Liver (tissue), 9 donors: ENCODE results near the gene VLDLR. TPM values are rescaled to one million over a fixed set of nuclear protein-coding genes. Genes with fewer than 3 reads are reported as not detected.

Source experiments
- DNase-seq: peaks from one replicate; pipeline ENCODE4 v3.0.0-alpha.2; 2017; ENCODE audit warnings: low spot score
- H3K27ac ChIP-seq, 2 donors: one replicate each; pipeline ENCODE4 v1.7.0; 2013; ENCODE audit warnings: inconsistent platforms in 2 of 2, low read length in 2 of 2, control low read depth in 1 of 2, low read depth in 1 of 2, mild to moderate bottlenecking in 1 of 2
- H3K27me3 ChIP-seq, 4 donors: one replicate each; pipeline versions ENCODE4 v1.6.1 to v1.7.0; 2013; ENCODE audit warnings: low read length in 3 of 4, inconsistent platforms in 1 of 4, mild to moderate bottlenecking in 1 of 4, moderate library complexity in 1 of 4; ENCODE audit not compliant: control insufficient read depth in 4 of 4, insufficient read depth in 4 of 4
- H3K36me3 ChIP-seq, 4 donors: one replicate each; pipeline versions ENCODE4 v1.6.1 to v1.7.0; 2013; ENCODE audit warnings: low read length in 3 of 4, mild to moderate bottlenecking in 3 of 4, low read depth in 1 of 4, moderate library complexity in 1 of 4; ENCODE audit not compliant: control insufficient read depth in 4 of 4, insufficient read depth in 3 of 4
- H3K4me1 ChIP-seq, 4 donors: one replicate each; pipeline versions ENCODE4 v1.6.1 to v1.7.0; 2013; ENCODE audit warnings: low read length in 3 of 4, mild to moderate bottlenecking in 3 of 4, moderate library complexity in 1 of 4; ENCODE audit not compliant: control insufficient read depth in 4 of 4, insufficient read depth in 4 of 4
- H3K4me3 ChIP-seq, 3 donors: one replicate each; pipeline versions ENCODE4 v1.6.1 to v1.7.0; 2013; ENCODE audit warnings: low read length in 3 of 3, control low read depth in 1 of 3, low read depth in 1 of 3, mild to moderate bottlenecking in 1 of 3
- H3K9ac ChIP-seq, 2 donors: one replicate each; pipeline ENCODE4 v1.7.0; 2013; ENCODE audit warnings: low read length in 2 of 2, mild to moderate bottlenecking in 2 of 2, moderate library complexity in 2 of 2, control low read depth in 1 of 2, low read depth in 1 of 2
- H3K9me3 ChIP-seq, 4 donors: one replicate each; pipeline versions ENCODE4 v1.6.1 to v1.7.0; 2013; ENCODE audit warnings: low read length in 3 of 4; ENCODE audit not compliant: control insufficient read depth in 4 of 4
- EGR1 ChIP-seq, 2 donors: IDR thresholded peaks; 2 replicates each; pipeline ENCODE4 v1.6.1; 2016 to 2018; ENCODE audit warnings: antibody characterized with exemption in 2 of 2, low read depth in 2 of 2
- FOXA1 ChIP-seq: IDR thresholded peaks from 2 replicates; pipeline ENCODE4 v1.6.1; 2016; ENCODE audit warnings: antibody characterized with exemption
- FOXA2 ChIP-seq: IDR thresholded peaks from 2 replicates; pipeline ENCODE4 v1.6.1; 2016; ENCODE audit warnings: antibody characterized with exemption
- GABPA ChIP-seq, 2 donors: IDR thresholded peaks in 1 of 2; conservative IDR thresholded peaks in 1 of 2; 2 replicates each; pipeline ENCODE4 v1.6.1; 2016; ENCODE audit warnings: antibody characterized with exemption in 2 of 2, mild to moderate bottlenecking in 1 of 2, moderate library complexity in 1 of 2
- HNF4A ChIP-seq, 2 donors: conservative IDR thresholded peaks; 2 replicates each; pipeline ENCODE4 v1.6.1; 2016; ENCODE audit warnings: antibody characterized with exemption in 2 of 2, mild to moderate bottlenecking in 2 of 2
- JUND ChIP-seq, 2 donors: IDR thresholded peaks; 2 replicates each; pipeline ENCODE4 v1.6.1; 2016; ENCODE audit warnings: antibody characterized with exemption in 2 of 2
- RAD21 ChIP-seq, 2 donors: IDR thresholded peaks; 2 replicates each; pipeline ENCODE4 v1.6.1; 2016; ENCODE audit warnings: antibody characterized with exemption in 2 of 2, mild to moderate bottlenecking in 2 of 2
- SP1 ChIP-seq: IDR thresholded peaks from 2 replicates; pipeline ENCODE4 v1.6.1; 2018; ENCODE audit warnings: antibody characterized with exemption, mild to moderate bottlenecking
- WGBS: extraction: QIAGEN DNeasy Blood & Tissue Kit; methylation state at CpG from one replicate; pipeline ENCODE4 v1.1.7; 2013; 5-methylcytosine and 5-hydroxymethylcytosine counted together
- polyA plus RNA-seq, 2 donors: library from polyadenylated mRNA; stranded (reverse) in 1 of 2; unstranded in 1 of 2; fragments of 200-250 nt in 1 of 2; fragments of >200 nt in 1 of 2; fragmentation: Nextera tagmentation in 1 of 2; extraction: Ambion mirVana in 1 of 2; gene quantifications; one replicate each; pipeline versions ENCODE4 v1.2.1 to v1.2.3, GENCODE V29; 2013 to 2015
- total RNA-seq, 2 donors: library from RNA; depleted of rRNA; stranded (reverse); fragments of >200 nt; gene quantifications; one replicate each; pipeline ENCODE4 v1.2.3, GENCODE V29; 2014
- TF ChIP-seq, protein P1 (sequence below): IDR thresholded peaks from 2 replicates; pipeline ENCODE4 v1.6.1; 2016; ENCODE audit warnings: antibody characterized with exemption
- TF ChIP-seq, protein P2 (sequence below): fragments of 150-350 bp; IDR thresholded peaks from 2 replicates; pipeline ENCODE4 v1.5.1; 2017; ENCODE audit warnings: improper control_type of control experiment, low read depth, low read length; ENCODE audit not compliant: missing input control
- TF ChIP-seq, protein P3 (sequence below): IDR thresholded peaks from 2 replicates; pipeline ENCODE4 v1.6.1; 2016; ENCODE audit warnings: antibody characterized with exemption
- TF ChIP-seq, protein P4 (sequence below): IDR thresholded peaks from 2 replicates; pipeline ENCODE4 v1.6.1; 2016; ENCODE audit warnings: antibody characterized with exemption
- TF ChIP-seq, protein P5 (sequence below): IDR thresholded peaks from 2 replicates; pipeline ENCODE4 v1.6.1; 2016; ENCODE audit warnings: antibody characterized with exemption, mild to moderate bottlenecking
- donor health status: healthy.
- donor health status: healthy.
- donor health status: healthy.
- donor health status: healthy.
- donor health status: healthy.

The VLDLR gene
- total and polyA plus RNA-seq, 4 donors: 0.44 to 2.8 (median 1.4) TPM

DNA sequence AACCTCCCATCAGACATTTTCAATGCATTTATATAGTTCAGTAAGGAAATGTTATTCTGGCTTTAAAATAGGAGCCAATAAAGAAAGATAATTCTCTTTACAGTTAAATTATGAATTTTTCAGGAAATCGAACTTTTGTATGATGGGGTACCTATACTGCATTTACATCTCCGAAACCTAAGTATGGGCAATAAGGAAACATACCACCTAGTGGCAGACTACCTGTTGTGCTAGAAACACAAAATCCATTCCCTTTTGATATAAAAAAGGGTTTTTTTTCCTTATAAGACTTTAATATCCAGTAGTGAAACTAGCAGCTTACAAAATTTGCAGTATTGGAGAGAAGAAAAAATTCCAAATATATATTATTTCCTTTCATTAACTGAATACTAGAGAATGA is 21.3 kb upstream of the VLDLR start:
- Histone ChIP-seq H3K9me3 (no peaks in the 10 kb centered on the region), H3K27me3 (no peaks in the 10 kb centered on the region), H3K4me1 (no peaks in the 10 kb centered on the region), H3K36me3 (no peaks in the 10 kb centered on the region), H3K4me3 (no peak overlapping the region), H3K9ac (no peak overlapping the region), H3K27ac (no peak overlapping the region)
- 82% methylated on average over 2 of the region's 2 CpGs for WGBS
- no peak for DNase-seq
- TF ChIP-seq JUND (IDR thresholded peaks at IDR 0.05) (no peak), RAD21 (IDR thresholded peaks at IDR 0.05) (peak; percentile 15 to 41)
- TF ChIP-seq, protein P1, sequence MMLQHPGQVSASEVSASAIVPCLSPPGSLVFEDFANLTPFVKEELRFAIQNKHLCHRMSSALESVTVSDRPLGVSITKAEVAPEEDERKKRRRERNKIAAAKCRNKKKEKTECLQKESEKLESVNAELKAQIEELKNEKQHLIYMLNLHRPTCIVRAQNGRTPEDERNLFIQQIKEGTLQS: no peak
- TF ChIP-seq, protein P2, sequence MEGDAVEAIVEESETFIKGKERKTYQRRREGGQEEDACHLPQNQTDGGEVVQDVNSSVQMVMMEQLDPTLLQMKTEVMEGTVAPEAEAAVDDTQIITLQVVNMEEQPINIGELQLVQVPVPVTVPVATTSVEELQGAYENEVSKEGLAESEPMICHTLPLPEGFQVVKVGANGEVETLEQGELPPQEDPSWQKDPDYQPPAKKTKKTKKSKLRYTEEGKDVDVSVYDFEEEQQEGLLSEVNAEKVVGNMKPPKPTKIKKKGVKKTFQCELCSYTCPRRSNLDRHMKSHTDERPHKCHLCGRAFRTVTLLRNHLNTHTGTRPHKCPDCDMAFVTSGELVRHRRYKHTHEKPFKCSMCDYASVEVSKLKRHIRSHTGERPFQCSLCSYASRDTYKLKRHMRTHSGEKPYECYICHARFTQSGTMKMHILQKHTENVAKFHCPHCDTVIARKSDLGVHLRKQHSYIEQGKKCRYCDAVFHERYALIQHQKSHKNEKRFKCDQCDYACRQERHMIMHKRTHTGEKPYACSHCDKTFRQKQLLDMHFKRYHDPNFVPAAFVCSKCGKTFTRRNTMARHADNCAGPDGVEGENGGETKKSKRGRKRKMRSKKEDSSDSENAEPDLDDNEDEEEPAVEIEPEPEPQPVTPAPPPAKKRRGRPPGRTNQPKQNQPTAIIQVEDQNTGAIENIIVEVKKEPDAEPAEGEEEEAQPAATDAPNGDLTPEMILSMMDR: peak; percentile 10

DNA sequence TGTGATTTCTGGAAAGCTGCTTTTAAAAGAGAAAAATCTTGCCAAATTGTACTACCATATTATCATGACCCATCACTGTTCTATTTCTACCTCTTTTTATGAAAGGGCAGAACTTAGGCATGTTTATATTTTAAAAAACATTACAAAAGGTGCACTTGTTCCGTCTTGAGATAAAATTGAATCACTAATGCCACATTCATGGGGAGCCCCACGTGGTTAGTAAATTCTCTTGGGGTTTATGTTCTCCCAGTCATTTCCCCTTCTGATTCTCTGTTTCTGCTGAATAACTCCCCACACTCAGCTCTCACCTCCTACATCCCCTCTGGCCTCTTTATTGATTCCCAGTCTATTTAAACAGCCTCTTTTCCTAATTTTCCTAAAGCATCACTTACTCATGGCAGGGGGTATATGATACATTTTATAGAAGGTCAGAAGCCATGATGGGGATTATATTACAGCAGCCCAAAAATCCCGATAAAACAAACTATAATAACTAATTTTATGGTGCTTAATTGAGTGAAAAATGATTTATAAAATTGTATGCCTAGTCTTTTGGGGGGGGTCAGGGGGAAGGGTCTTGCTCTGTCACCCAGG is 19.7 kb upstream of the VLDLR start:
- Histone ChIP-seq H3K9ac (no peak overlapping the region), H3K27ac (no peak overlapping the region), H3K27me3 (no peaks in the 10 kb centered on the region), H3K36me3 (no peaks in the 10 kb centered on the region), H3K4me3 (no peak overlapping the region), H3K4me1 (no peaks in the 10 kb centered on the region), H3K9me3 (no peaks in the 10 kb centered on the region)
- no peak for TF ChIP-seq EGR1 (IDR thresholded peaks at IDR 0.05; ENCODE audit: low read depth in 2 of 2)
- TF ChIP-seq, protein P3, sequence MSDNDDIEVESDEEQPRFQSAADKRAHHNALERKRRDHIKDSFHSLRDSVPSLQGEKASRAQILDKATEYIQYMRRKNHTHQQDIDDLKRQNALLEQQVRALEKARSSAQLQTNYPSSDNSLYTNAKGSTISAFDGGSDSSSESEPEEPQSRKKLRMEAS: no peak
- TF ChIP-seq SP1: no peak
- TF ChIP-seq GABPA (IDR thresholded peaks at IDR 0.05 in 1 of 2, conservative IDR thresholded peaks at IDR 0.05 in 1 of 2): no peak
- TF ChIP-seq FOXA1: no peak
- no peak for TF ChIP-seq RAD21 (IDR thresholded peaks at IDR 0.05)
- no peak for TF ChIP-seq HNF4A (conservative IDR thresholded peaks at IDR 0.05)
- TF ChIP-seq, protein P4, sequence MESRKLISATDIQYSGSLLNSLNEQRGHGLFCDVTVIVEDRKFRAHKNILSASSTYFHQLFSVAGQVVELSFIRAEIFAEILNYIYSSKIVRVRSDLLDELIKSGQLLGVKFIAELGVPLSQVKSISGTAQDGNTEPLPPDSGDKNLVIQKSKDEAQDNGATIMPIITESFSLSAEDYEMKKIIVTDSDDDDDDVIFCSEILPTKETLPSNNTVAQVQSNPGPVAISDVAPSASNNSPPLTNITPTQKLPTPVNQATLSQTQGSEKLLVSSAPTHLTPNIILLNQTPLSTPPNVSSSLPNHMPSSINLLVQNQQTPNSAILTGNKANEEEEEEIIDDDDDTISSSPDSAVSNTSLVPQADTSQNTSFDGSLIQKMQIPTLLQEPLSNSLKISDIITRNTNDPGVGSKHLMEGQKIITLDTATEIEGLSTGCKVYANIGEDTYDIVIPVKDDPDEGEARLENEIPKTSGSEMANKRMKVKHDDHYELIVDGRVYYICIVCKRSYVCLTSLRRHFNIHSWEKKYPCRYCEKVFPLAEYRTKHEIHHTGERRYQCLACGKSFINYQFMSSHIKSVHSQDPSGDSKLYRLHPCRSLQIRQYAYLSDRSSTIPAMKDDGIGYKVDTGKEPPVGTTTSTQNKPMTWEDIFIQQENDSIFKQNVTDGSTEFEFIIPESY: no peak
- TF ChIP-seq FOXA2: no peak
- TF ChIP-seq, protein P1: no peak
- TF ChIP-seq, protein P2: no peak
- TF ChIP-seq, protein P5, sequence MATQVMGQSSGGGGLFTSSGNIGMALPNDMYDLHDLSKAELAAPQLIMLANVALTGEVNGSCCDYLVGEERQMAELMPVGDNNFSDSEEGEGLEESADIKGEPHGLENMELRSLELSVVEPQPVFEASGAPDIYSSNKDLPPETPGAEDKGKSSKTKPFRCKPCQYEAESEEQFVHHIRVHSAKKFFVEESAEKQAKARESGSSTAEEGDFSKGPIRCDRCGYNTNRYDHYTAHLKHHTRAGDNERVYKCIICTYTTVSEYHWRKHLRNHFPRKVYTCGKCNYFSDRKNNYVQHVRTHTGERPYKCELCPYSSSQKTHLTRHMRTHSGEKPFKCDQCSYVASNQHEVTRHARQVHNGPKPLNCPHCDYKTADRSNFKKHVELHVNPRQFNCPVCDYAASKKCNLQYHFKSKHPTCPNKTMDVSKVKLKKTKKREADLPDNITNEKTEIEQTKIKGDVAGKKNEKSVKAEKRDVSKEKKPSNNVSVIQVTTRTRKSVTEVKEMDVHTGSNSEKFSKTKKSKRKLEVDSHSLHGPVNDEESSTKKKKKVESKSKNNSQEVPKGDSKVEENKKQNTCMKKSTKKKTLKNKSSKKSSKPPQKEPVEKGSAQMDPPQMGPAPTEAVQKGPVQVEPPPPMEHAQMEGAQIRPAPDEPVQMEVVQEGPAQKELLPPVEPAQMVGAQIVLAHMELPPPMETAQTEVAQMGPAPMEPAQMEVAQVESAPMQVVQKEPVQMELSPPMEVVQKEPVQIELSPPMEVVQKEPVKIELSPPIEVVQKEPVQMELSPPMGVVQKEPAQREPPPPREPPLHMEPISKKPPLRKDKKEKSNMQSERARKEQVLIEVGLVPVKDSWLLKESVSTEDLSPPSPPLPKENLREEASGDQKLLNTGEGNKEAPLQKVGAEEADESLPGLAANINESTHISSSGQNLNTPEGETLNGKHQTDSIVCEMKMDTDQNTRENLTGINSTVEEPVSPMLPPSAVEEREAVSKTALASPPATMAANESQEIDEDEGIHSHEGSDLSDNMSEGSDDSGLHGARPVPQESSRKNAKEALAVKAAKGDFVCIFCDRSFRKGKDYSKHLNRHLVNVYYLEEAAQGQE: no peak
- DNase-seq: no peak
- WGBS: 75% methylated on average over 3 of the region's 3 CpGs
